ENCODE measurements around the gene WEE2. TPM values are rescaled to one million over a fixed set of nuclear protein-coding genes. Genes with fewer than 3 reads are reported as not detected.

WEE2 gene
- total RNA-seq, 4 donors from 2014 or later: 0.07 TPM; not detected in 3

DNA sequence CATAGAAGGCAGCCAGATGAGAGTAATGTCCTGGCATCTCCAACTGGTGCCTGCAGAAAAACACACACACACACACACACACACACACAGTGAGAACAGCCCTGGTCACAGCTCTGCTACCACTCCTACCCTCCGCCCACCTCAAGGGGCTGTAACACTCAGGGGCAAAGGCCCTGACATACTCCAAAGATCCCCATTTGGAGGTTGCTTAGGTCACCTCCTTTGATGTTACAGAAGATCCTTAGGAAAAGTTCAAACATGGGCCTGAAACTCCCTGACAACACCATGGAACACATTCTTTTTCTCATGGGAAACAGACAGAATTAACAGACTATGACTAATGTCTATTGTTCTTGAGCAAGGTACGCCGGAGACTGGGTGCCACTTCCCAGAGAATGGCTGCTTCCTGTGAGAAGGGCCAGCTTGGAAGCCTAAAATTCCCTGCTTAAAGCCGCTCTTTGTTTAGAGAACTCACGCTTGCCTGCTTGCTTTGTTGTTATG lies 33.9 kb upstream of the WEE2 start:
- intact Hi-C loops (cut with DNase I; ENCODE audit: low total_unique reads): no loop called here
- H3K27ac ChIP-seq: peak overlapping the region in 1 of 2 donors; percentile 58
- no peak overlapping the region for H3K4me3 ChIP-seq
- no peak for TF ChIP-seq POLR2A (IDR thresholded peaks at IDR 0.05)
- TF ChIP-seq, protein P1, sequence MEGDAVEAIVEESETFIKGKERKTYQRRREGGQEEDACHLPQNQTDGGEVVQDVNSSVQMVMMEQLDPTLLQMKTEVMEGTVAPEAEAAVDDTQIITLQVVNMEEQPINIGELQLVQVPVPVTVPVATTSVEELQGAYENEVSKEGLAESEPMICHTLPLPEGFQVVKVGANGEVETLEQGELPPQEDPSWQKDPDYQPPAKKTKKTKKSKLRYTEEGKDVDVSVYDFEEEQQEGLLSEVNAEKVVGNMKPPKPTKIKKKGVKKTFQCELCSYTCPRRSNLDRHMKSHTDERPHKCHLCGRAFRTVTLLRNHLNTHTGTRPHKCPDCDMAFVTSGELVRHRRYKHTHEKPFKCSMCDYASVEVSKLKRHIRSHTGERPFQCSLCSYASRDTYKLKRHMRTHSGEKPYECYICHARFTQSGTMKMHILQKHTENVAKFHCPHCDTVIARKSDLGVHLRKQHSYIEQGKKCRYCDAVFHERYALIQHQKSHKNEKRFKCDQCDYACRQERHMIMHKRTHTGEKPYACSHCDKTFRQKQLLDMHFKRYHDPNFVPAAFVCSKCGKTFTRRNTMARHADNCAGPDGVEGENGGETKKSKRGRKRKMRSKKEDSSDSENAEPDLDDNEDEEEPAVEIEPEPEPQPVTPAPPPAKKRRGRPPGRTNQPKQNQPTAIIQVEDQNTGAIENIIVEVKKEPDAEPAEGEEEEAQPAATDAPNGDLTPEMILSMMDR (IDR thresholded peaks at IDR 0.05): no peak
- no peaks in the 10 kb centered on the region for H3K4me1 ChIP-seq
- DNase-seq: no peak
- no peaks in the 10 kb centered on the region for H3K27me3 ChIP-seq
- no peaks in the 10 kb centered on the region for H3K36me3 ChIP-seq
- H3K9me3 ChIP-seq: no peaks in the 10 kb centered on the region

DNA sequence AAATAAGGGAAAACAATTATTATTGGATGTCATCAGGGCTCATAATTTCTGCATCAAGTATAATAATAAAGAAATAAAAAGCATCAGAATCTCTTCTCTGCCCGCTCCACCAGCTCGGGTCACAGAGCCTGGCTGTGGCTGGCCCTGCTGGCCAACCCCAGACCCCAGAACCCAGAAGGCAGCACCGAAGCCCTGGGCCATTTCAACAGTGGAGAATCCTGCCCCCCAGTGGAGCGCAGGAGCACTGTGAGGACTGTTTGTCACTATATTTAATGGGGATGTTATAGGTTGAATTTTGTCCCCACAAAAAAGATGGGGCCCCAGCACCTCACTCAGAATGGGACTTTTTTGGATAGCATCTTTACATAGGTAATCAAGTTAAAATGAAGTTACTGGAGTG lies 33.5 kb upstream of the WEE2 start:
- Histone ChIP-seq H3K36me3 (no peaks in the 10 kb centered on the region), H3K9me3 (no peaks in the 10 kb centered on the region), H3K4me3 (no peak overlapping the region), H3K27ac (peak overlapping the region in 1 of 2 donors; percentile 58), H3K27me3 (no peaks in the 10 kb centered on the region), H3K4me1 (no peaks in the 10 kb centered on the region)
- intact Hi-C loops (cut with DNase I; ENCODE audit: low total_unique reads): no loop called here
- TF ChIP-seq, protein P1 (IDR thresholded peaks at IDR 0.05): peak in 1 of 4 experiments; percentile 5
- no peak for TF ChIP-seq POLR2A (IDR thresholded peaks at IDR 0.05)
- DNase-seq: no peak

DNA sequence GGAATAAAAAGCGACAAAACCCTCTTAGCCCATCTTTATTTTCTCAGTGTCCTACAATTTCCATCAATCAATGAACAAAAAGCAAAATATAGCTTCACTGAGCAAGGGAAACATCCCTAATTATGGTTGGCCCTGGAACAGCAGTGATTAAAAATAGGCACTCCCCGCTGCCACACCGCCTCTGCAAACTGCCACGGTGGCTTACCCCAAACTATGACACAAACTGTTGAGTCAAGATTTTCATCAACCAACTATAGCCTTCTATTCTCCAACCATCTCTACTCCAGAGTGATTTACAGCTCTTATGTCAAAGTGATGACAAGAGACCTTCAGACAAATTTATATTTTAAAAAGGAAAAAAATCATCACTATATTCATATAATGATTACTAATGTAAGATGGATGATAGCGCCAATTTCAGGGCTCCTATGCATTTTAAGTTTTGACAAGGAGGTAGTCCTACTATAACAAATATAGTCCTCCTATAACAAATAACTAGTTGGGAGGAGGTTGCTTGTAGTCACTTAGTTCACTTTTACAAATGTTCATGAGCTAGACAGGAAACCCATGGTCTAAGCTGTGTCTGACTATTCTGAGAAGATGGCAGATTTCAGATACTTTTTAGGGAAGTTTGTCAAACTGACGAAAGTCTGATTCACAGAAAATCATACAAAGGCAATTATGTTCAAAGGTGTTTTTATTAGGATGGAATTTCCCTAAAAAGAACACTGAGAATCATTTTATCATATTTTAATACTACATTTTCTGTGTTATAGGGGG lies 32.5 kb upstream of the WEE2 start:
- Histone ChIP-seq H3K27me3 (no peaks in the 10 kb centered on the region), H3K4me1 (no peaks in the 10 kb centered on the region), H3K36me3 (no peaks in the 10 kb centered on the region), H3K4me3 (no peak overlapping the region), H3K27ac (peak overlapping the region in 1 of 2 donors; percentile 58), H3K9me3 (no peaks in the 10 kb centered on the region)
- no peak for TF ChIP-seq POLR2A (IDR thresholded peaks at IDR 0.05)
- TF ChIP-seq, protein P1 (IDR thresholded peaks at IDR 0.05): no peak
- intact Hi-C loops (cut with DNase I; ENCODE audit: low total_unique reads): no loop called here
- no peak for DNase-seq

DNA sequence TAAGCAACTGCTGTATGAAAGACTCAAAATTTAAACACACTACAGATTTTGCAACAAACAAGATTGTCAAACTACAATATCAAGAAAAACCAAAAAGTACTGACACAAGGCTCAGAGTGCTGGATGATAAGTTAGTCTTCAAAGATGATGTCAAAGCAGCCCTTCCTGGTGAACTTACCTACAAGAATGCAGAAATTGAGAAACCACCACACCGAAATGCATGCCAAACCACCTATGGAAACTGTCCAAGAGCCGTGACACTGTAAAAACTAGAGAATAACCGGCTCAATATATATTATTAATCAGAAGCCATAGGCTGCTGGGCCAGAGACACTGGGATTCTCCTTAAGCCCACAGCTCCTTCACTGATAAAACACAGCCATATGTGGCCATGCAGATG lies 31.5 kb upstream of the WEE2 start:
- H3K4me3 ChIP-seq: no peak overlapping the region
- no peaks in the 10 kb centered on the region for H3K9me3 ChIP-seq
- intact Hi-C loops (cut with DNase I; ENCODE audit: low total_unique reads): no loop called here
- H3K27ac ChIP-seq: no peak overlapping the region
- no peaks in the 10 kb centered on the region for H3K36me3 ChIP-seq
- no peaks in the 10 kb centered on the region for H3K27me3 ChIP-seq
- no peak for DNase-seq
- TF ChIP-seq, protein P1 (IDR thresholded peaks at IDR 0.05): no peak
- TF ChIP-seq POLR2A (IDR thresholded peaks at IDR 0.05): no peak
- H3K4me1 ChIP-seq: no peaks in the 10 kb centered on the region

DNA sequence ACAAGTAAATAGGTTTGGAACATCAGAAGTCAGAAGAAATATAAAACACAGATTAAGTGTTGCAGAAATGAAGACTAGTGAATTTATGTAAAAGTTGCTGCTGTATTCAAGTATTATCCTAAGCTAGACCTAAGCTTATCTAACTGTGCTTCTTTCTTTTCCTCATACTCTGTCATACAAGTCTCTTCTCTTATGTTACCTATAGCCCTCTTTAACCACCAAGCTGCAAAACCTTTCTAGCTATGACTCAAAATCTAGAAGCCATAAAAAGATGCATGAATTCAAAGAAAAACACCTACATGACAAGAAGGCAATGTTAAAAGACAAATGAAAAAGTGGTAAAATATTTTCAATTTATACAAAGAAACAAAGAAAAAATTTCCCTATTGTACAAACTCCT lies 29.1 kb upstream of the WEE2 start:
- H3K4me3 ChIP-seq: no peak overlapping the region
- intact Hi-C loops (cut with DNase I; ENCODE audit: low total_unique reads): no loop called here
- H3K27ac ChIP-seq: no peak overlapping the region
- H3K27me3 ChIP-seq: no peaks in the 10 kb centered on the region
- no peaks in the 10 kb centered on the region for H3K9me3 ChIP-seq
- no peak for TF ChIP-seq POLR2A (IDR thresholded peaks at IDR 0.05)
- TF ChIP-seq, protein P1 (IDR thresholded peaks at IDR 0.05): no peak
- H3K36me3 ChIP-seq: no peaks in the 10 kb centered on the region
- no peak for DNase-seq
- no peaks in the 10 kb centered on the region for H3K4me1 ChIP-seq

Measured in uterus (tissue), 4 donors.